ENCODE results near the gene ADGRG2.

- TF ChIP-seq CTCF (conservative IDR thresholded peaks at IDR 0.05) = no peak
- no peak for TF ChIP-seq ZFX (IDR thresholded peaks at IDR 0.05)
These were observed 115.3 kb downstream of the ADGRG2 start for GRCh38 chrX:19007011-19007410.

Measured in C4-2B (cell line).